GM12878 (cell line): ENCODE measurements around the gene HCLS1. TPM values are rescaled to one million over a fixed set of nuclear protein-coding genes. Genes with fewer than 3 reads are reported as not detected.

ENCODE experiments used
- ATAC-seq: fragments of 200-7000 bp; cut with Tn5 transposase; 3 replicates; pipeline ENCODE4 v1.9.1; 2020; ENCODE audit warnings: mild to moderate bottlenecking, moderate library complexity
- BruUV-seq: library from RNA; stranded (reverse); fragments of 400-500 nt; replicated peaks from 2 replicates; lab custom pipeline; 2021; lab: Mats Ljungman, UMichigan
- CTCF ChIA-PET: fragments of 300-600 bp; sonication (Branson Sonifier 250); formaldehyde crosslinking; extraction: SDS; loops from one replicate; lab custom pipeline; 2021; ENCODE audit warnings: inconsistent platforms; lab: Yijun Ruan, JAX
- POLR2A ChIA-PET: fragments of 350-600 bp; formaldehyde crosslinking; extraction: SDS; loops from one replicate; lab custom pipeline; 2021; ENCODE audit warnings: inconsistent platforms; lab: Charles Lee
- RAD21 ChIA-PET: fragments of 300-600 bp; sonication (Branson Sonifier 250); formaldehyde crosslinking; loops from one replicate; lab custom pipeline; 2023; ENCODE audit warnings: antibody characterized with exemption; ENCODE audit not compliant: unreplicated experiment; lab: Charles Lee
- SMC1A ChIA-PET: fragments of 300-600 bp; sonication (Branson Sonifier 250); formaldehyde crosslinking; loops from one replicate; lab custom pipeline; 2023; ENCODE audit not compliant: unreplicated experiment, uncharacterized antibody; lab: Charles Lee
- DNase-seq: peaks from one replicate; pipeline ENCODE4 v3.0.0-alpha.2; 2011; ENCODE audit warnings: low read depth, low spot score
- FAIRE-seq: peaks from 3 replicates; lab custom pipeline; 2011; peaks lifted over from hg19 to GRCh38; lab: Jason Lieb, UNC
- H2AFZ ChIP-seq: 2 replicates; pipeline ENCODE4 v1.6.0; 2011; ENCODE audit warnings: low read depth, low read length, control low read depth; ENCODE audit not compliant: control insufficient read depth
- H3K27ac ChIP-seq: 2 replicates; pipeline ENCODE4 v1.5.1; 2011; ENCODE audit warnings: control low read depth; ENCODE audit not compliant: control insufficient read depth, insufficient read depth
- H3K27me3 ChIP-seq, 2 experiments: replicated peaks in 1 of 2; 2 replicates each; pipeline versions ENCODE4 v1.6.0 to v1.6.1; 2011; ENCODE audit warnings: low read length in 1 of 2; ENCODE audit not compliant: control insufficient read depth in 2 of 2, insufficient read depth in 2 of 2
- H3K36me3 ChIP-seq, 2 experiments: 2 replicates each; pipeline ENCODE4 v1.5.1; 2011; ENCODE audit warnings: low read length in 1 of 2; ENCODE audit not compliant: control insufficient read depth in 2 of 2, insufficient read depth in 2 of 2
- H3K4me1 ChIP-seq: 2 replicates; pipeline ENCODE4 v1.6.1; 2011; ENCODE audit warnings: mild to moderate bottlenecking, low read length, moderate library complexity, mixed read lengths; ENCODE audit not compliant: control insufficient read depth, insufficient read depth
- H3K4me2 ChIP-seq: 2 replicates; pipeline ENCODE4 v1.6.0; 2011; ENCODE audit warnings: control low read depth; ENCODE audit not compliant: control insufficient read depth, insufficient read depth
- H3K4me3 ChIP-seq: fragments of 200-600 bp; sonication (generic); 2 replicates; pipeline ENCODE4 v1.5.1; 2016
- H3K79me2 ChIP-seq: 2 replicates; pipeline ENCODE4 v1.6.0; 2011; ENCODE audit warnings: low read length; ENCODE audit not compliant: control insufficient read depth, insufficient read depth
- H3K9ac ChIP-seq: 2 replicates; pipeline ENCODE4 v1.8.0; 2011; ENCODE audit warnings: low read length, control low read depth, mixed read lengths; ENCODE audit not compliant: control insufficient read depth, insufficient read depth
- H3K9me3 ChIP-seq: replicated peaks from 3 replicates; pipeline ENCODE4 v1.5.1; 2011; ENCODE audit warnings: mild to moderate bottlenecking, low read length; ENCODE audit not compliant: control insufficient read depth, insufficient read depth
- H4K20me1 ChIP-seq: 2 replicates; pipeline ENCODE4 v1.6.0; 2011; ENCODE audit not compliant: control insufficient read depth, insufficient read depth
- BRCA1 ChIP-seq: IDR thresholded peaks from 2 replicates; pipeline ENCODE4 v1.6.1; 2011; ENCODE audit warnings: low read depth, low read length, improper control_type of control experiment
- CBX3 ChIP-seq: fragments of 200-600 bp; sonication (generic); IDR thresholded peaks from 2 replicates; pipeline ENCODE4 v1.6.1; 2016; ENCODE audit warnings: low read depth, borderline replicate concordance
- CTCF ChIP-seq, 3 experiments: IDR thresholded peaks in 2 of 3; conservative IDR thresholded peaks in 1 of 3; 2 replicates each; pipeline ENCODE4 v1.5.1; 2011; ENCODE audit warnings: low read depth in 3 of 3, low read length in 3 of 3, mild to moderate bottlenecking in 3 of 3, control low read depth in 2 of 3, moderate library complexity in 2 of 3, inconsistent platforms in 1 of 3, mixed read lengths in 1 of 3; ENCODE audit not compliant: control insufficient read depth in 2 of 3, insufficient read depth in 1 of 3; ENCODE audit errors: extremely low read depth in 1 of 3
- HSF1 ChIP-seq: fragments of 150-350 bp; IDR thresholded peaks from 2 replicates; pipeline ENCODE4 v1.6.1; 2014; ENCODE audit warnings: mild to moderate bottlenecking, low read depth, low read length
- IRF5 ChIP-seq: fragments of 450-650 bp; IDR thresholded peaks from 2 replicates; pipeline ENCODE4 v1.6.1; 2017; ENCODE audit warnings: borderline replicate concordance
- RFX5 ChIP-seq: IDR thresholded peaks from 2 replicates; pipeline ENCODE4 v1.6.1; 2011; ENCODE audit warnings: low read depth, low read length, improper control_type of control experiment
- SIN3A ChIP-seq: IDR thresholded peaks from 2 replicates; pipeline ENCODE4 v1.6.1; 2012; ENCODE audit warnings: low read depth, low read length, improper control_type of control experiment
- SIX5 ChIP-seq: IDR thresholded peaks from 2 replicates; pipeline ENCODE4 v1.6.1; 2011; ENCODE audit warnings: mild to moderate bottlenecking, low read depth, low read length, moderate library complexity; ENCODE audit not compliant: severe bottlenecking
- SREBF1 ChIP-seq: IDR thresholded peaks from 2 replicates; pipeline ENCODE4 v1.6.1; 2012; ENCODE audit warnings: mild to moderate bottlenecking, low read length
- ZNF217 ChIP-seq: fragments of 450-650 bp; IDR thresholded peaks from 2 replicates; pipeline ENCODE4 v1.6.1; 2017; ENCODE audit warnings: antibody characterized with exemption, mild to moderate bottlenecking
- ZNF274 ChIP-seq: IDR thresholded peaks from one replicate; pipeline ENCODE4 v1.8.0; 2011; ENCODE audit not compliant: insufficient read length, insufficient read depth
- in situ Hi-C: fragments of 300-500 bp; cut with MboI; formaldehyde crosslinking; loops from 9 replicates; pipeline ENCODE4 v1.14.3; 2018; ENCODE audit warnings: mixed read lengths
- intact Hi-C: fragments of 100-400 bp; cut with micrococcal nuclease; formaldehyde crosslinking; loops from one replicate; pipeline ENCODE4 v1.14.2; 2022; ENCODE audit not compliant: unreplicated experiment
- polyA plus RNA-seq, 11 experiments: library from polyadenylated mRNA; depleted of rRNA in 4 of 11; unstranded in 6 of 11; stranded (reverse) in 5 of 11; fragments of >200 nt; fragmentation: Nextera tagmentation in 4 of 11; fragmentation: Illumina TruSeq in 1 of 11; extraction: Ambion mirVana in 4 of 11; extraction: Trizol in 1 of 11; gene quantifications; 1 replicate in 1 of 11; 2 replicates in 10 of 11; pipeline versions ENCODE4 v1.2.1 to v1.2.3, GENCODE V29; 2011 to 2016; ENCODE audit warnings: inconsistent platforms in 2 of 11, missing spikeins in 2 of 11, low read depth in 1 of 11
- total RNA-seq, 4 experiments: library from RNA; depleted of rRNA in 3 of 4; stranded (reverse); fragments of >200 nt in 3 of 4; fragmentation: Illumina TruSeq in 1 of 4; extraction: Trizol in 1 of 4; gene quantifications; 2 replicates each; pipeline versions ENCODE4 v1.2.1 to v1.2.3, GENCODE V29; 2013 to 2021
- TF ChIP-seq, protein P1 (sequence below): fragments of 450-650 bp; formaldehyde crosslinking; IDR thresholded peaks from 2 replicates; pipeline ENCODE4 v1.4.0; 2022; ENCODE audit warnings: mild to moderate bottlenecking, moderate library complexity

Gene HCLS1
- total and polyA plus RNA-seq, 10 of the 15 experiments (the other 5 are each of a cell fraction or from before 2014, with no cell fraction given), result 51.6 to 344 (median 231) TPM

- no peak for FAIRE-seq
- no peak for ATAC-seq
- no peak for DNase-seq
- SMC1A ChIA-PET, result interaction anchor here (0.8 to 5.4 kb wide), 7 partner anchors 8 to 30 kb away, joined by 3 to 30 read pairs (median 3); no protein-coding TSS in a partner anchor
- RAD21 ChIA-PET, result interaction anchor here (1.0 kb wide), 1 partner anchor 8 kb away, joined by 3 read pairs; no protein-coding TSS in a partner anchor
- Histone ChIP-seq H3K27me3 (no peaks in the 10 kb centered on the region), H3K27ac (no peak overlapping the region), H3K9me3 (no peaks in the 10 kb centered on the region), H3K9ac (no peak overlapping the region), H3K4me2 (no peak overlapping the region), H3K79me2 (no peaks in the 10 kb centered on the region), H2AFZ (no peak overlapping the region), H3K36me3 (peaks cover 4 to 13% of the 10 kb centered on the region in 2 experiments), H3K4me1 (no peaks in the 10 kb centered on the region), H3K4me3 (no peak overlapping the region), H4K20me1 (no peaks in the 10 kb centered on the region)
- TF ChIP-seq ZNF274, result no peak
- no peak for TF ChIP-seq RFX5
- no peak for TF ChIP-seq HSF1
- no peak for TF ChIP-seq CTCF (IDR thresholded peaks at IDR 0.05 in 2 of 3, conservative IDR thresholded peaks at IDR 0.05 in 1 of 3; ENCODE audit: control insufficient read depth in 2 of 3, extremely low read depth in 1 of 3, insufficient read depth in 1 of 3, low read depth in 3 of 3, low read length in 3 of 3)
- TF ChIP-seq SIX5, result no peak
- no peak for TF ChIP-seq SIN3A
- TF ChIP-seq IRF5, result no peak
- no peak for TF ChIP-seq SREBF1
- no peak for TF ChIP-seq BRCA1
- no peak for TF ChIP-seq CBX3
- TF ChIP-seq ZNF217, result no peak
- TF ChIP-seq, protein P1, sequence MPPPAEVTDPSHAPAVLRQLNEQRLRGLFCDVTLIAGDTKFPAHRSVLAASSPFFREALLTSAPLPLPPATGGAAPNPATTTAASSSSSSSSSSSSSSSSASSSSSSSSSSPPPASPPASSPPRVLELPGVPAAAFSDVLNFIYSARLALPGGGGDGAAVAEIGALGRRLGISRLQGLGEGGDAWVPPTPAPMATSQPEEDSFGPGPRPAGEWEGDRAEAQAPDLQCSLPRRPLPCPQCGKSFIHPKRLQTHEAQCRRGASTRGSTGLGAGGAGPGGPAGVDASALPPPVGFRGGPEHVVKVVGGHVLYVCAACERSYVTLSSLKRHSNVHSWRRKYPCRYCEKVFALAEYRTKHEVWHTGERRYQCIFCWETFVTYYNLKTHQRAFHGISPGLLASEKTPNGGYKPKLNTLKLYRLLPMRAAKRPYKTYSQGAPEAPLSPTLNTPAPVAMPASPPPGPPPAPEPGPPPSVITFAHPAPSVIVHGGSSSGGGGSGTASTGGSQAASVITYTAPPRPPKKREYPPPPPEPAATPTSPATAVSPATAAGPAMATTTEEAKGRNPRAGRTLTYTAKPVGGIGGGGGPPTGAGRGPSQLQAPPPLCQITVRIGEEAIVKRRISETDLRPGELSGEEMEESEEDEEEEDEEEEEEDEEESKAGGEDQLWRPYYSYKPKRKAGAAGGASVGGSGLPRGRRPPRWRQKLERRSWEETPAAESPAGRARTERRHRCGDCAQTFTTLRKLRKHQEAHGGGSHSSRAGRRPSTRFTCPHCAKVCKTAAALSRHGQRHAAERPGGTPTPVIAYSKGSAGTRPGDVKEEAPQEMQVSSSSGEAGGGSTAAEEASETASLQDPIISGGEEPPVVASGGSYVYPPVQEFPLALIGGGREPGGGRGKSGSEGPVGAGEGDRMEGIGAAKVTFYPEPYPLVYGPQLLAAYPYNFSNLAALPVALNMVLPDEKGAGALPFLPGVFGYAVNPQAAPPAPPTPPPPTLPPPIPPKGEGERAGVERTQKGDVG, result no peak
- intact Hi-C loops, result no loop called here
- CTCF ChIA-PET, result interaction anchor here (1.0 to 1.6 kb wide), 7 partner anchors 12 to 71 kb away, joined by 3 to 4 read pairs (median 3); no protein-coding TSS in a partner anchor
- in situ Hi-C loops, result no loop called here
- BruUV-seq, result no TSS peak
- POLR2A ChIA-PET, result interaction anchor here (1.0 to 1.7 kb wide), 3 partner anchors 8 to 130 kb away, joined by 3 to 7 read pairs (median 4); no protein-coding TSS in a partner anchor
Observed at GRCh38 chr3:121698901-121699300, 38.2 kb upstream of the HCLS1 start.
